Hepatocyte (in vitro differentiated cells): ENCODE results near the gene ARHGAP10. TPM values are rescaled to one million over a fixed set of nuclear protein-coding genes. Genes with fewer than 3 reads are reported as not detected.

Source experiments
- DNase-seq: peaks from one replicate; pipeline ENCODE4 v3.0.0-alpha.2; 2016; ENCODE audit warnings: low spot score
- H2AFZ ChIP-seq: fragments of 200-600 bp; sonication (generic); 2 replicates; pipeline ENCODE4 v1.6.0; 2016; ENCODE audit warnings: antibody characterized with exemption, mild to moderate bottlenecking
- H3K27ac ChIP-seq: fragments of 200-600 bp; sonication (generic); 2 replicates; pipeline ENCODE4 v1.5.1; 2016; ENCODE audit warnings: mild to moderate bottlenecking
- H3K27me3 ChIP-seq: fragments of 200-600 bp; sonication (generic); 2 replicates; pipeline ENCODE4 v1.6.1; 2016
- H3K36me3 ChIP-seq: fragments of 200-600 bp; sonication (generic); replicated peaks from 2 replicates; pipeline ENCODE4 v1.5.1; 2016; ENCODE audit warnings: low read depth; ENCODE audit not compliant: insufficient read depth
- H3K4me1 ChIP-seq: fragments of 200-600 bp; sonication (generic); 2 replicates; pipeline ENCODE4 v1.5.1; 2016; ENCODE audit warnings: mild to moderate bottlenecking, moderate library complexity; ENCODE audit not compliant: insufficient read depth
- H3K4me2 ChIP-seq: fragments of 200-600 bp; sonication (generic); 2 replicates; pipeline ENCODE4 v1.6.0; 2016
- H3K4me3 ChIP-seq: fragments of 200-600 bp; sonication (generic); 2 replicates; pipeline ENCODE4 v1.5.1; 2016; ENCODE audit warnings: mild to moderate bottlenecking
- H3K79me2 ChIP-seq: fragments of 200-600 bp; sonication (generic); 2 replicates; pipeline ENCODE4 v1.6.0; 2017; ENCODE audit warnings: mild to moderate bottlenecking
- H3K9me2 ChIP-seq: fragments of 200-600 bp; sonication (generic); replicated peaks from 2 replicates; pipeline ENCODE4 v1.6.0; 2017; ENCODE audit warnings: mild to moderate bottlenecking; ENCODE audit not compliant: insufficient read depth
- H3K9me3 ChIP-seq: fragments of 200-600 bp; sonication (generic); 2 replicates; pipeline ENCODE4 v1.5.1; 2016; ENCODE audit warnings: low read depth, mild to moderate bottlenecking
- H4K20me1 ChIP-seq: fragments of 200-600 bp; sonication (generic); 2 replicates; pipeline ENCODE4 v1.6.0; 2016; ENCODE audit warnings: mild to moderate bottlenecking; ENCODE audit not compliant: insufficient read depth, poor library complexity, severe bottlenecking
- EZH2 ChIP-seq: fragments of 200-600 bp; sonication (generic); IDR thresholded peaks from 2 replicates; pipeline ENCODE4 v1.6.1; 2016; ENCODE audit warnings: antibody characterized with exemption, mild to moderate bottlenecking, borderline replicate concordance
- EZH2phosphoT487 ChIP-seq: fragments of 200-600 bp; sonication (generic); IDR thresholded peaks from one replicate; pipeline ENCODE4 v1.6.1; 2018; ENCODE audit warnings: antibody characterized with exemption, mild to moderate bottlenecking, low read depth, moderate library complexity; ENCODE audit not compliant: unreplicated experiment, severe bottlenecking
- WGBS: methylation state at CpG from one replicate; pipeline ENCODE4 v1.1.6; 2016; ENCODE audit warnings: low lambda C conversion rate; ENCODE audit errors: missing lambda C conversion rate; 5-methylcytosine and 5-hydroxymethylcytosine counted together
- polyA plus RNA-seq: library from polyadenylated mRNA; unstranded; fragments of >200 nt; fragmentation: Nextera tagmentation; extraction: Ambion mirVana; gene quantifications from 2 replicates; pipeline ENCODE4 v1.2.1, GENCODE V29; 2016
- total RNA-seq: library from RNA; depleted of rRNA; stranded (reverse); fragments of >200 nt; gene quantifications from 2 replicates; pipeline ENCODE4 v1.2.3, GENCODE V29; 2014
- TF ChIP-seq, protein P1 (sequence below): fragments of 200-600 bp; sonication (generic); IDR thresholded peaks from 2 replicates; pipeline ENCODE4 v1.5.1; 2016; ENCODE audit warnings: antibody characterized with exemption, mild to moderate bottlenecking; ENCODE audit not compliant: poor library complexity

ARHGAP10 gene
- total and polyA plus RNA-seq, 2 experiments from 2014 or later = 16.8 to 23.4 TPM

- 95% methylated on average over 7 of the region's 7 CpGs for WGBS
- Histone ChIP-seq H3K27me3 (no peaks in the 10 kb centered on the region), H3K9me3 (no peaks in the 10 kb centered on the region)
These were observed 295.3 kb downstream of the ARHGAP10 start for GRCh38 chr4:148027201-148027600.

GRCh38 chr4:148029781-148030180 is 297.9 kb downstream of the ARHGAP10 start:
- Histone ChIP-seq H3K9me2 (no peaks in the 10 kb centered on the region), H2AFZ (no peak overlapping the region), H3K9me3 (no peaks in the 10 kb centered on the region), H3K4me2 (no peak overlapping the region), H3K4me1 (peaks cover 7% of the 10 kb centered on the region), H3K27ac (no peak overlapping the region), H3K27me3 (no peaks in the 10 kb centered on the region), H3K4me3 (no peak overlapping the region), H3K36me3 (no peaks in the 10 kb centered on the region), H4K20me1 (no peaks in the 10 kb centered on the region), H3K79me2 (no peaks in the 10 kb centered on the region)
- DNase-seq = no peak
- TF ChIP-seq, protein P1, sequence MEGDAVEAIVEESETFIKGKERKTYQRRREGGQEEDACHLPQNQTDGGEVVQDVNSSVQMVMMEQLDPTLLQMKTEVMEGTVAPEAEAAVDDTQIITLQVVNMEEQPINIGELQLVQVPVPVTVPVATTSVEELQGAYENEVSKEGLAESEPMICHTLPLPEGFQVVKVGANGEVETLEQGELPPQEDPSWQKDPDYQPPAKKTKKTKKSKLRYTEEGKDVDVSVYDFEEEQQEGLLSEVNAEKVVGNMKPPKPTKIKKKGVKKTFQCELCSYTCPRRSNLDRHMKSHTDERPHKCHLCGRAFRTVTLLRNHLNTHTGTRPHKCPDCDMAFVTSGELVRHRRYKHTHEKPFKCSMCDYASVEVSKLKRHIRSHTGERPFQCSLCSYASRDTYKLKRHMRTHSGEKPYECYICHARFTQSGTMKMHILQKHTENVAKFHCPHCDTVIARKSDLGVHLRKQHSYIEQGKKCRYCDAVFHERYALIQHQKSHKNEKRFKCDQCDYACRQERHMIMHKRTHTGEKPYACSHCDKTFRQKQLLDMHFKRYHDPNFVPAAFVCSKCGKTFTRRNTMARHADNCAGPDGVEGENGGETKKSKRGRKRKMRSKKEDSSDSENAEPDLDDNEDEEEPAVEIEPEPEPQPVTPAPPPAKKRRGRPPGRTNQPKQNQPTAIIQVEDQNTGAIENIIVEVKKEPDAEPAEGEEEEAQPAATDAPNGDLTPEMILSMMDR = no peak
- TF ChIP-seq EZH2phosphoT487 (no peak), EZH2 (no peak)
- WGBS = 92% methylated on average over 3 of the region's 3 CpGs

More at GRCh38 chr4:148027201-148027600, 295.3 kb downstream of the ARHGAP10 start:
- Histone ChIP-seq H3K27ac (no peak overlapping the region), H4K20me1 (no peaks in the 10 kb centered on the region), H3K4me1 (no peaks in the 10 kb centered on the region), H3K79me2 (no peaks in the 10 kb centered on the region), H3K4me3 (no peak overlapping the region), H3K9me2 (no peaks in the 10 kb centered on the region), H3K36me3 (no peaks in the 10 kb centered on the region), H3K4me2 (no peak overlapping the region), H2AFZ (no peak overlapping the region)
- no peak for DNase-seq
- TF ChIP-seq, protein P1 = no peak
- TF ChIP-seq EZH2phosphoT487 (no peak), EZH2 (no peak)

DNA sequence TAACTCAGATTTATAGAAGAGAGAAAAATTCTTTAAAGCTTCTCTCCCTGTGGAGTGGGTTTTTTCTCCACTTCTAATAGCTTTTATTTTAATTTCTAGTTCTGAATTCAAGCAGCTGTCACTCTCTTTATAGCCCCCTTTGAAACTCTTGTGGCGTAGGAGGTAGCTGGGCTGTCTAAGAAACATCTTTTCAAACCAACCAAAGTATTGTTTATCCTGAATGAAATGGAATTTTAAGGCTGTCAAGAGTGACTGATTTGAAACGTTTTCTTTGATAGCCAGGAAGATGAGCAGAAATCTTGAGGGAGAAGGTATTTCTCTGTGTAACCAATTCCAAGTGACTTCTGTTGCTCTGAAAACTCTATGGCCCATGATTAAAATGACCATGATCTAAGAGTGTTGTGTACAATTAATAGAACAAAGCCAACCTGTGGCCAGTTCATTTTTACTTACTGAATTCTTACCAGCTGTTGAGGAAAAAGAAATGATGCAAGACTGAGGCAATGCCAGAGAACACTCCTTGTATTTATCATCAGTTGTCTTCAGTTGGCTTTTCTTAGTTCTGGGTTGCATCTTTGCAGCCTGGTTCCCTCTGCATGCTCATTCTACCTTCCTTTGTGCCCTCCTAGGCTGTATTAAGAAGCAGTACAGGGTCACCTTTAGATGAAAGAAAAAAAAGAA is 298.4 kb downstream of the ARHGAP10 start:
- Histone ChIP-seq H3K79me2 (no peaks in the 10 kb centered on the region), H3K36me3 (no peaks in the 10 kb centered on the region), H3K4me2 (no peak overlapping the region), H3K27me3 (no peaks in the 10 kb centered on the region), H2AFZ (no peak overlapping the region), H3K4me1 (peaks cover 10% of the 10 kb centered on the region), H4K20me1 (no peaks in the 10 kb centered on the region), H3K9me2 (no peaks in the 10 kb centered on the region), H3K4me3 (no peak overlapping the region), H3K9me3 (no peaks in the 10 kb centered on the region), H3K27ac (no peak overlapping the region)
- TF ChIP-seq, protein P1 = no peak
- TF ChIP-seq EZH2 (no peak), EZH2phosphoT487 (no peak)
- DNase-seq = no peak
- WGBS = 83% methylated on average over 2 of the region's 2 CpGs
